IMR-90 (cell line): ENCODE data around the gene CA4.

ENCODE experiments used
- BHLHE40 ChIP-seq: fragments of 150-350 bp; IDR thresholded peaks from 2 replicates; pipeline ENCODE4 v1.6.1; 2016; ENCODE audit warnings: mild to moderate bottlenecking, low read depth, low read length
- CEBPB ChIP-seq: IDR thresholded peaks from 2 replicates; pipeline ENCODE4 v1.6.1; 2012; ENCODE audit warnings: low read depth, low read length, improper control_type of control experiment
- CHD1 ChIP-seq: IDR thresholded peaks from 2 replicates; pipeline ENCODE4 v1.6.1; 2012; ENCODE audit warnings: low read depth, low read length, improper control_type of control experiment
- CTCF ChIP-seq: conservative IDR thresholded peaks from 2 replicates; pipeline ENCODE4 v1.5.1; 2012; ENCODE audit warnings: mild to moderate bottlenecking, low read depth, low read length, improper control_type of control experiment
- FOS ChIP-seq: fragments of 150-350 bp; IDR thresholded peaks from 2 replicates; pipeline ENCODE4 v1.6.1; 2016; ENCODE audit warnings: low read depth, low read length
- MAFK ChIP-seq: IDR thresholded peaks from 2 replicates; pipeline ENCODE4 v1.6.1; 2012; ENCODE audit warnings: low read depth, low read length, improper control_type of control experiment
- MAZ ChIP-seq: IDR thresholded peaks from 2 replicates; pipeline ENCODE4 v1.6.1; 2012; ENCODE audit warnings: low read depth, mild to moderate bottlenecking, low read length, improper control_type of control experiment, moderate library complexity, borderline replicate concordance
- MXI1 ChIP-seq: IDR thresholded peaks from 2 replicates; pipeline ENCODE4 v1.6.1; 2012; ENCODE audit warnings: low read depth, mild to moderate bottlenecking, low read length, moderate library complexity, borderline replicate concordance
- POLR2A ChIP-seq: IDR thresholded peaks from 2 replicates; pipeline ENCODE4 v1.6.1; 2012; ENCODE audit warnings: mild to moderate bottlenecking, low read depth, low read length
- RAD21 ChIP-seq: IDR thresholded peaks from 2 replicates; pipeline ENCODE4 v1.6.1; 2012; ENCODE audit warnings: low read length, improper control_type of control experiment
- RCOR1 ChIP-seq: IDR thresholded peaks from 2 replicates; pipeline ENCODE4 v1.6.1; 2012; ENCODE audit warnings: mild to moderate bottlenecking, low read length, improper control_type of control experiment; ENCODE audit not compliant: insufficient replicate concordance
- RFX5 ChIP-seq: IDR thresholded peaks from 2 replicates; pipeline ENCODE4 v1.8.0; 2012; ENCODE audit warnings: low read depth, mild to moderate bottlenecking, low read length, moderate library complexity
- SMC3 ChIP-seq: fragments of 150-350 bp; IDR thresholded peaks from 2 replicates; pipeline ENCODE4 v1.6.1; 2016; ENCODE audit warnings: low read depth, mild to moderate bottlenecking, antibody characterized with exemption, low read length, moderate library complexity
- TF ChIP-seq, protein P1 (sequence below): fragments of 150-350 bp; IDR thresholded peaks from 2 replicates; pipeline ENCODE4 v1.6.1; 2017; ENCODE audit warnings: mild to moderate bottlenecking, antibody characterized with exemption, low read length, low read depth

GRCh38 chr17:60109161-60109560 lies 40.6 kb upstream of the CA4 start:
- TF ChIP-seq CTCF (no peak), FOS (no peak), RAD21 (no peak), POLR2A (no peak), CHD1 (no peak), MAFK (no peak), CEBPB (no peak), MAZ (no peak), SMC3 (no peak), MXI1 (no peak), BHLHE40 (no peak), RFX5 (no peak), RCOR1 (no peak)
- TF ChIP-seq, protein P1, sequence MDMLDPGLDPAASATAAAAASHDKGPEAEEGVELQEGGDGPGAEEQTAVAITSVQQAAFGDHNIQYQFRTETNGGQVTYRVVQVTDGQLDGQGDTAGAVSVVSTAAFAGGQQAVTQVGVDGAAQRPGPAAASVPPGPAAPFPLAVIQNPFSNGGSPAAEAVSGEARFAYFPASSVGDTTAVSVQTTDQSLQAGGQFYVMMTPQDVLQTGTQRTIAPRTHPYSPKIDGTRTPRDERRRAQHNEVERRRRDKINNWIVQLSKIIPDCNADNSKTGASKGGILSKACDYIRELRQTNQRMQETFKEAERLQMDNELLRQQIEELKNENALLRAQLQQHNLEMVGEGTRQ, result no peak
